Measurements from ENCODE around the gene C3orf49.

The C3orf49 gene

DNA sequence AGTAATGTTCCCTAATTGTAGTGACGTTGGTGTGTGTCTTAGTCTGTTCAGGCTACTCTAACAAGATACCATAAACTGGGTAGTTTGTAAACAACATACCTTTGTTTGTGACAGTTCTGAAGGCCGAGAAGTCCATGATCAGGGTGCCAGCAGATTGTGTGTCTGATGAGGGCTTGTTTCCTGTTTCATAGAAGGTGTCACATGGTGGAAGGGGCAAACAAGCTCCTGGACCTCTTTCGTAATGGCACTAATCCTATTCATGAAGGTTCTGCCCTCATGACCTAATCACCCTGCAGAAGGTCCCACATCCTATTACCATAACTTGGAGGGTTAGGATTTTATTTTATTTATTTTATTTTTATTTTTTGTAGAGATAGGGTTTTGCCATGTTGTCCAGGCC lies 55.7 kb downstream of the C3orf49 start:
- no peak for DNase-seq (ENCODE audit: low spot score)
- in situ Hi-C loops (cut with MboI; ENCODE audit: low pct_unique_long_range_greater_than_20kb, low sequenced_read_pairs, unreplicated experiment) = no loop called here
- no peak for TF ChIP-seq CTCF (IDR thresholded peaks at IDR 0.05; ENCODE audit: extremely low read depth, insufficient read depth, missing control alignments)

DNA sequence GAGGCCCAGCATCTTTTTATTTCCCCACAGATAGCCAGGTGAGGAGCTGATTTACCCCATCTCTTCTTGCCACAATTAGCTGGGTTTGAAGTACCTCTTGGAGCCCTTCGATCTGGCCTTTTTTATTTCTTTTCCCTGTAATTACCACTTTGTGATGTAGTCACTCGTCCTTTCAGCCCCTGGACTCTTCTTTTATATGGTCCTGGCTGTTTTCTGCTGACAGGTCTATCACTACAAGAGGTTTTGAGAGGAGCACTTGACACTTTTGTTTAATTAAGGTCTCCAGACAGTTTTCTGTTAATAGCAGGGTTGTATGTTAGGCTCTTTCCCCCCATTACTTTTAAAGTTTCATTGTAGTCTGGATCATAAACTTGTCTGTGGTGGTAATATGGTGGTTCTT lies 56.4 kb downstream of the C3orf49 start:
- in situ Hi-C loops (cut with MboI; ENCODE audit: low pct_unique_long_range_greater_than_20kb, low sequenced_read_pairs, unreplicated experiment) = no loop called here
- no peak for DNase-seq (ENCODE audit: low spot score)
- TF ChIP-seq CTCF (IDR thresholded peaks at IDR 0.05; ENCODE audit: extremely low read depth, insufficient read depth, missing control alignments) = no peak

GRCh38 chr3:63876260-63876659 lies 57.2 kb downstream of the C3orf49 start:
- TF ChIP-seq CTCF (IDR thresholded peaks at IDR 0.05; ENCODE audit: extremely low read depth, insufficient read depth, missing control alignments) = no peak
- in situ Hi-C loops (cut with MboI; ENCODE audit: low pct_unique_long_range_greater_than_20kb, low sequenced_read_pairs, unreplicated experiment) = no loop called here
- DNase-seq (ENCODE audit: low spot score) = no peak

GRCh38 chr3:63877737-63878393 lies 58.8 kb downstream of the C3orf49 start:
- no peak for TF ChIP-seq CTCF (IDR thresholded peaks at IDR 0.05; ENCODE audit: extremely low read depth, insufficient read depth, missing control alignments)
- in situ Hi-C loops (cut with MboI; ENCODE audit: low pct_unique_long_range_greater_than_20kb, low sequenced_read_pairs, unreplicated experiment) = no loop called here
- no peak for DNase-seq (ENCODE audit: low spot score)

DNA sequence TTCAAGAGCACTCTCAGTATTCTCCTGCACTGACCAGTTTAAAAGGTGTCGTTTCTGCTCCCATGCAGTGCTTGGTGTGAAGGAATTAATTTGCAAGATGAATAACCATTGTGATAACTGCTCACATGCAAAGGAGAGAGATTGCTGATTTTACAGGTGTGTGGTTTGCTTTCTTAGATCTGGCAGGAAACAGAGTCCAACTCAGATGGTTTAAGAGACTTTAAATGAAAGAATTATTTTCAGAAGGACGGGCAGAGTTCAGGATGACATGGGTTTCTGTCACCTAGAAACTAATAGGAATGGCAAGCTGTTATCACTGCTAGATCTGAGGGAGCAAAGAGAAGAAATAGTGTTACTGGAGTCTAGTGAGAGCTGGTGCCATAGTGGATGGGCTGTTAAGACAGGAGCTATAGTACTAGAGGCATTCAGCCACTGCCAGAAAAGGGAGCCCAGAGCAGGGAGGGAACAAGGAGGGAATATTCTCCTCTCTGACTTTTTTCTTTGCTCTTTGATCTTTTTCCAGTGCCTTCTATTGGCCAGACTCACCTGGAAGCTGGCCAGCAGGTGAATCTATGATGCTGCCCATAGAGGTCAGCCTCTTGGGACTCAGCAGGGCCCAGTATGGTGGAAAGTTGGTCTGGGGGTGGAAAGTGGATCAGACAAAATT lies 59.4 kb downstream of the C3orf49 start:
- in situ Hi-C loops (cut with MboI; ENCODE audit: low pct_unique_long_range_greater_than_20kb, low sequenced_read_pairs, unreplicated experiment) = no loop called here
- no peak for DNase-seq (ENCODE audit: low spot score)

GRCh38 chr3:63880653-63881052 lies 61.6 kb downstream of the C3orf49 start:
- no peak for TF ChIP-seq CTCF (IDR thresholded peaks at IDR 0.05; ENCODE audit: extremely low read depth, insufficient read depth, missing control alignments)
- no peak for DNase-seq (ENCODE audit: low spot score)
- in situ Hi-C loops (cut with MboI; ENCODE audit: low pct_unique_long_range_greater_than_20kb, low sequenced_read_pairs, unreplicated experiment) = no loop called here

More for the DNA sequence above, 59.4 kb downstream of the C3orf49 start:
- no peak for TF ChIP-seq CTCF (IDR thresholded peaks at IDR 0.05; ENCODE audit: extremely low read depth, insufficient read depth, missing control alignments)
